ENCODE results near the gene CDH13. TPM values are rescaled to one million over a fixed set of nuclear protein-coding genes. Genes with fewer than 3 reads are reported as not detected.
A peak's percentile ranks its signal among the peaks of the same experiment; 100 is the strongest.

The CDH13 gene
- total RNA-seq, 4 donors from 2014 or later: 5.8 to 36.7 (median 20.4) TPM

DNA sequence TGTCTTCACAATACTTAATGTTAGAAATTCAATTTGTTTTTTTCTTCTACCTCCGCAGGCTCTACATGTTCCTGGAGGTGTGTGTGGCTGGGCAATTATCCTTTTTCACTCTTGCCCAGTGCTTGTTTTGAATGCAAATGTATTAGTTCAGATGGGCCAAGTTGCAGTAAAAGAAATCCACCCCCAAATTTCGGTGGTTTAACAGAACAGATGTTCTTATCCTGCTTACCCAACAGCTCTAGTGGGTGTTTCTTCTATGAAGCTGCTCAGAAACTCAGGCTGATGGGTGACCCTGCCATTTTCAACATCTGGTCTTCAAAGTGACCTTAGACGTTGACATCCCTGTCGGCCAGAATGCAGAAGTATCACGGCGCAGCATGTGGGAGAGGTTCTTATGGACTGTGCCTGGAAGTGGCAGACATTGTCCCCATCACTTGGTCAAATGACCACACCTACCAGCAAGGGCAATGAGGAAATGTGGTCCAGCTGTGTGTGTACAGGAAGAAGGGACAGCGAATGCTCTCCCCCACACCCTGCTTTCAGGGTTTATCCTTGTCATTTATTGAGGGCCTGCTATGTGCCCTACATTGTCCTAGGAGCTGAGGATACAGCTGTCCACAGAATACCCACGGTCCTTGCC, 157.3 kb downstream of the CDH13 start:
- ATAC-seq (no peak), DNase-seq (no peak)
- in situ Hi-C loops (cut with MboI; ENCODE audit: low sequenced_read_pairs in 4 of 4) (no loop called here), intact Hi-C loops (cut with DNase I; ENCODE audit: low total_unique reads) (loop anchor here (2.0 to 5.0 kb wide), 2 partner anchors 49 to 152 kb away; no protein-coding TSS in a partner anchor)
- Histone ChIP-seq H3K36me3 (no peaks in the 10 kb centered on the region), H3K4me3 (no peak overlapping the region), H3K27me3 (no peaks in the 10 kb centered on the region), H3K9me3 (no peaks in the 10 kb centered on the region), H3K27ac (peak overlapping the region; percentile 85 to 93 (median 89)), H3K4me1 (peaks cover 44 to 55% of the 10 kb centered on the region in 2 donors)
- no peak for TF ChIP-seq POLR2A (IDR thresholded peaks at IDR 0.05)
- no peak for TF ChIP-seq CTCF (IDR thresholded peaks at IDR 0.05 in 4 of 5, conservative IDR thresholded peaks at IDR 0.05 in 1 of 5)

- Histone ChIP-seq H3K27me3 (no peaks in the 10 kb centered on the region), H3K27ac (no peak overlapping the region), H3K4me3 (no peak overlapping the region), H3K4me1 (peaks cover 39 to 60% of the 10 kb centered on the region in 2 donors), H3K36me3 (no peaks in the 10 kb centered on the region), H3K9me3 (no peaks in the 10 kb centered on the region)
- TF ChIP-seq POLR2A (IDR thresholded peaks at IDR 0.05) (no peak), CTCF (IDR thresholded peaks at IDR 0.05 in 4 of 5, conservative IDR thresholded peaks at IDR 0.05 in 1 of 5) (no peak)
- no peak for DNase-seq
- in situ Hi-C loops (cut with MboI; ENCODE audit: low sequenced_read_pairs in 4 of 4): no loop called here
- no peak for ATAC-seq
- intact Hi-C loops (cut with DNase I; ENCODE audit: low total_unique reads): loop anchor here (5.0 kb wide), 1 partner anchor 152 kb away; no protein-coding TSS in a partner anchor
Measured at GRCh38 chr16:82784573-82784968, 157.8 kb downstream of the CDH13 start.

DNA sequence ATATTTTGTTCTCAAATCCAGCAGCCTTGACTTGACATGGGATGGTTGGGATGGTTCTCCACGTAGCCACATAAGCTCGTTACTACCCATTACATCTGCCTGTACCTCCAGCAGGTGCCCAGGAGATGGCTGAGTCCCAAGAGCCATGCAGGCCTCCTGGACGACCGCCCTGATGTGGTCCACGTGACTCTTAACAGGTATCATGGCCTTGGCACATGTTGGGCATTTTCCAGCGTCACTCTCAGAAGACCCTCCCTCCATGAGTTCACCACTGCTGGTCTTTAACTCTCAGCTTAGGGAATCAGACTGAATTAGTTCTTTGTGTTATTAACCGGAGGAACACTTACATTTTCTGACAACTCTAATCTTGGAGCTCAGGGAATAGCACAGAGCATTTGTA, 161.5 kb downstream of the CDH13 start:
- intact Hi-C loops (cut with DNase I; ENCODE audit: low total_unique reads): no loop called here
- DNase-seq (no peak), ATAC-seq (no peak)
- Histone ChIP-seq H3K4me3 (no peak overlapping the region), H3K27ac (peak overlapping the region in 2 of 4 donors; percentile 2 to 16), H3K36me3 (no peaks in the 10 kb centered on the region), H3K4me1 (peaks cover 3 to 26% of the 10 kb centered on the region in 2 donors), H3K27me3 (no peaks in the 10 kb centered on the region), H3K9me3 (no peaks in the 10 kb centered on the region)
- in situ Hi-C loops (cut with MboI; ENCODE audit: low sequenced_read_pairs in 4 of 4): no loop called here
- TF ChIP-seq POLR2A (IDR thresholded peaks at IDR 0.05) (no peak), CTCF (IDR thresholded peaks at IDR 0.05 in 4 of 5, conservative IDR thresholded peaks at IDR 0.05 in 1 of 5) (no peak)

DNA sequence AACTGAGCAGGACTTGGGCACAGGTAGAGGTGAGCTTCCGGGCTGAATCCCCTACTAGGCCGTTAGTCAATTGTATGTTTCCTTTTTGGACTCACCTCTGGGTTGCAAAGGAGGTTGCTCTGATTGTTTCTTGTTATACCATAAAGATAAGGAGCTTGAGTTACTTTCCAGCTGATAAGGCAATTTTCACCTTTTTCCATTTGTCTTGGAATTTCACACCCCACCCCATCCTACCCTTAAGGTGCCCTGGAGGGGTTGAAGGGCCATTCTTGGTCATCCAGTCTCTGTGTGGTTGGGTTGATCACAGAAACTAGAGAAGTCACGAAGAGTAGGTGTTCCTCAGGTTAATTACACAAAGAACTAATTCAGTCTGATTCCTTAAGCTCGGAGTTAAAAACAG, 162.2 kb downstream of the CDH13 start:
- Histone ChIP-seq H3K27ac (peak overlapping the region in 1 of 4 donors; percentile 16), H3K9me3 (no peaks in the 10 kb centered on the region), H3K4me1 (peaks cover 0 to 19% of the 10 kb centered on the region in 2 donors), H3K27me3 (no peaks in the 10 kb centered on the region), H3K36me3 (no peaks in the 10 kb centered on the region), H3K4me3 (no peak overlapping the region)
- TF ChIP-seq CTCF (IDR thresholded peaks at IDR 0.05 in 4 of 5, conservative IDR thresholded peaks at IDR 0.05 in 1 of 5) (no peak), POLR2A (IDR thresholded peaks at IDR 0.05) (no peak)
- intact Hi-C loops (cut with DNase I; ENCODE audit: low total_unique reads) (no loop called here), in situ Hi-C loops (cut with MboI; ENCODE audit: low sequenced_read_pairs in 4 of 4) (no loop called here)
- DNase-seq: no peak
- no peak for ATAC-seq
